RWPE1 (cell line): Measurements from ENCODE around the gene C22orf42.

Experiments
- CTCF ChIA-PET: fragments of 350-600 bp; sonication (Branson Sonifier 250); formaldehyde crosslinking; extraction: SDS; loops from one replicate; lab custom pipeline; 2021; lab: Yijun Ruan, JAX
- POLR2A ChIA-PET: fragments of 400-600 bp; formaldehyde crosslinking; extraction: SDS; loops from one replicate; lab custom pipeline; 2020; ENCODE audit warnings: antibody characterized with exemption; ENCODE audit not compliant: low non-redundant PET; lab: Yijun Ruan, JAX
- DNase-seq: peaks from one replicate; pipeline ENCODE4 v3.0.0; 2012; ENCODE audit warnings: low spot score
- H3K27ac ChIP-seq: fragments of 450-650 bp; 2 replicates; pipeline ENCODE4 v1.5.1; 2017
- CTCF ChIP-seq: fragments of 450-650 bp; conservative IDR thresholded peaks from 2 replicates; pipeline ENCODE4 v1.5.1; 2017; ENCODE audit warnings: low read depth, mild to moderate bottlenecking

C22orf42 gene

GRCh38 chr22:32158712-32159533, at the start of gene C22orf42:
C22orf42 (minus strand) TSS chr22:32159303; CDS start chr22:32159215, 88 bp downstream.
- POLR2A ChIA-PET, result no interaction called here
- CTCF ChIA-PET, result interaction anchor here (0.6 kb wide), 1 partner anchor 14 kb away, joined by 3 read pairs; no protein-coding TSS in a partner anchor
- DNase-seq, result no peak
- H3K27ac ChIP-seq, result no peak within 1 kb of the TSS
- no peak for TF ChIP-seq CTCF

GRCh38 chr22:32208681-32209080, 49.6 kb upstream of the C22orf42 start:
- POLR2A ChIA-PET, result no interaction called here
- CTCF ChIA-PET, result no interaction called here
- H3K27ac ChIP-seq, result no peak overlapping the region
- DNase-seq, result no peak
- no peak for TF ChIP-seq CTCF

GRCh38 chr22:32207971-32208480, 48.9 kb upstream of the C22orf42 start:
- H3K27ac ChIP-seq, result no peak overlapping the region
- ChIA-PET CTCF (interaction anchor here (0.7 kb wide), 2 partner anchors 11 to 96 kb away, joined by 3 read pairs; no protein-coding TSS in a partner anchor), POLR2A (no interaction called here)
- no peak for DNase-seq
- TF ChIP-seq CTCF, result no peak

- H3K27ac ChIP-seq, result peak overlapping the region; percentile 15; the same call in 1 of the 2 replicates
- POLR2A ChIA-PET, result no interaction called here
- CTCF ChIA-PET, result interaction anchor here (0.6 kb wide), 1 partner anchor 89 kb away, joined by 5 read pairs; no protein-coding TSS in a partner anchor
- TF ChIP-seq CTCF, result peak; percentile 70
- DNase-seq, result no peak
Measured at GRCh38 chr22:32206774-32207758, 48.0 kb upstream of the C22orf42 start.

- CTCF ChIA-PET, result no interaction called here
- no peak for DNase-seq
- peak overlapping the region; percentile 15; the same call in 1 of the 2 replicates for H3K27ac ChIP-seq
- no peak for TF ChIP-seq CTCF
- POLR2A ChIA-PET, result no interaction called here
Measured at GRCh38 chr22:32205974-32206773, 47.1 kb upstream of the C22orf42 start.
